SK-N-SH (cell line): ENCODE measurements around the gene MLXIP. TPM values are rescaled to one million over a fixed set of nuclear protein-coding genes. Genes with fewer than 3 reads are reported as not detected.

Experiments
- CTCF ChIA-PET: fragments of 300-600, 350-600 bp; formaldehyde crosslinking; extraction: SDS; loops from one replicate; lab custom pipeline; 2021; lab: Yijun Ruan, JAX
- POLR2A ChIA-PET: fragments of 350-600 bp; sonication (Branson Sonifier 250); formaldehyde crosslinking; extraction: SDS; loops from one replicate; lab custom pipeline; 2020; ENCODE audit warnings: antibody characterized with exemption, inconsistent platforms; lab: Yijun Ruan, JAX
- DNase-seq: peaks from one replicate; pipeline ENCODE4 v3.0.0; 2012
- H2AFZ ChIP-seq: fragments of 200-600 bp; sonication (generic); 2 replicates; pipeline ENCODE4 v1.8.1; 2016; ENCODE audit warnings: antibody characterized with exemption, mild to moderate bottlenecking, low read depth
- H3F3A ChIP-seq: fragments of 200-600 bp; sonication (generic); replicated peaks from 2 replicates; pipeline ENCODE3; 2016; ENCODE audit warnings: antibody characterized with exemption, mild to moderate bottlenecking; ENCODE audit not compliant: insufficient read depth
- H3K27ac ChIP-seq, 2 experiments: fragments of 200-500 bp in 1 of 2; fragments of 200-600 bp in 1 of 2; sonication (Bioruptor generic) in 1 of 2; sonication (generic), shearing (Covaris generic) in 1 of 2; 2 replicates each; pipeline versions ENCODE4 v1.5.1 to v1.6.1; 2014 to 2016; ENCODE audit warnings: low read depth in 2 of 2, inconsistent platforms in 1 of 2, low read length in 1 of 2, mild to moderate bottlenecking in 1 of 2, mixed read lengths in 1 of 2
- H3K27me3 ChIP-seq: fragments of 200-600 bp; sonication (generic), shearing (Covaris generic); 2 replicates; pipeline ENCODE4 v1.6.1; 2016; ENCODE audit warnings: mixed run types; ENCODE audit not compliant: insufficient read depth
- H3K36me3 ChIP-seq, 2 experiments: fragments of 200-500 bp in 1 of 2; fragments of 200-600 bp in 1 of 2; sonication (Bioruptor generic) in 1 of 2; sonication (generic) in 1 of 2; replicated peaks in 1 of 2; 2 replicates each; pipeline versions ENCODE3 to v1.5.1; 2014 to 2016; ENCODE audit warnings: low read length in 1 of 2, mild to moderate bottlenecking in 1 of 2; ENCODE audit not compliant: insufficient read depth in 2 of 2, control insufficient read depth in 1 of 2
- H3K4me1 ChIP-seq, 2 experiments: fragments of 200-500 bp in 1 of 2; fragments of 200-600 bp in 1 of 2; sonication (Bioruptor generic) in 1 of 2; sonication (generic), shearing (Covaris generic) in 1 of 2; 2 replicates each; pipeline versions ENCODE4 v1.5.1 to v1.6.1; 2014 to 2016; ENCODE audit warnings: low read depth in 1 of 2, low read length in 1 of 2, mixed run types in 1 of 2; ENCODE audit not compliant: insufficient read depth in 2 of 2, control insufficient read depth in 1 of 2
- H3K4me2 ChIP-seq: fragments of 200-600 bp; sonication (generic), shearing (Covaris generic); 2 replicates; pipeline ENCODE4 v1.6.1; 2017; ENCODE audit warnings: mixed run types
- H3K4me3 ChIP-seq, 2 experiments: fragments of 200-500 bp in 1 of 2; fragments of 200-600 bp in 1 of 2; sonication (Bioruptor generic) in 1 of 2; sonication (generic), shearing (Covaris generic) in 1 of 2; 2 replicates each; pipeline versions ENCODE4 v1.5.1 to v1.8.1; 2014 to 2016; ENCODE audit warnings: low read depth in 2 of 2, inconsistent platforms in 1 of 2, low read length in 1 of 2, mild to moderate bottlenecking in 1 of 2, mixed read lengths in 1 of 2, moderate library complexity in 1 of 2
- H3K79me2 ChIP-seq: fragments of 200-600 bp; sonication (generic); 2 replicates; pipeline ENCODE4 v1.8.1; 2017; ENCODE audit warnings: mild to moderate bottlenecking; ENCODE audit not compliant: insufficient read depth
- H3K9ac ChIP-seq: fragments of 200-600 bp; sonication (generic); 2 replicates; pipeline ENCODE4 v1.6.1; 2017; ENCODE audit warnings: mixed run types
- H3K9me2 ChIP-seq: fragments of 200-600 bp; sonication (generic); 2 replicates; pipeline ENCODE4 v1.6.1; 2017; ENCODE audit warnings: mixed run types
- H3K9me3 ChIP-seq: fragments of 200-600 bp; sonication (generic); 2 replicates; pipeline ENCODE4 v1.6.1; 2017; ENCODE audit warnings: mixed run types, mild to moderate bottlenecking, moderate library complexity
- H4K20me1 ChIP-seq: fragments of 200-600 bp; sonication (generic); 2 replicates; pipeline ENCODE4 v1.6.1; 2017; ENCODE audit warnings: mild to moderate bottlenecking, mixed run types; ENCODE audit not compliant: insufficient read depth
- CHD2 ChIP-seq: fragments of 150-350 bp; IDR thresholded peaks from 2 replicates; pipeline ENCODE4 v1.6.1; 2018; ENCODE audit warnings: low read length; ENCODE audit not compliant: partially characterized antibody
- FOSL2 ChIP-seq: IDR thresholded peaks from 2 replicates; pipeline ENCODE4 v1.4.0; 2012; ENCODE audit warnings: low read depth, mild to moderate bottlenecking, moderate library complexity, borderline replicate concordance
- GABPA ChIP-seq: IDR thresholded peaks from 2 replicates; pipeline ENCODE4 v1.4.0; 2012; ENCODE audit warnings: low read depth, mild to moderate bottlenecking
- IRF3 ChIP-seq: fragments of 150-350 bp; IDR thresholded peaks from 2 replicates; pipeline ENCODE4 v1.6.1; 2016; ENCODE audit warnings: mild to moderate bottlenecking, low read depth, low read length
- JUND ChIP-seq: IDR thresholded peaks from 2 replicates; pipeline ENCODE4 v1.4.0; 2012
- MAX ChIP-seq: IDR thresholded peaks from 2 replicates; pipeline ENCODE4 v1.4.0; 2012; ENCODE audit warnings: low read depth
- MXI1 ChIP-seq: IDR thresholded peaks from 2 replicates; pipeline ENCODE4 v1.6.1; 2012; ENCODE audit warnings: mild to moderate bottlenecking, low read depth, low read length, improper control_type of control experiment
- NFIC ChIP-seq: IDR thresholded peaks from 2 replicates; pipeline ENCODE4 v1.4.0; 2012; ENCODE audit warnings: borderline replicate concordance
- NRF1 ChIP-seq: IDR thresholded peaks from 2 replicates; pipeline ENCODE4 v1.6.1; 2012; ENCODE audit warnings: low read depth, mild to moderate bottlenecking, low read length
- RAD21 ChIP-seq: IDR thresholded peaks from 2 replicates; pipeline ENCODE4 v1.6.1; 2012; ENCODE audit warnings: mild to moderate bottlenecking, low read length
- RCOR1 ChIP-seq: fragments of 150-350 bp; IDR thresholded peaks from 2 replicates; pipeline ENCODE4 v1.6.1; 2017; ENCODE audit warnings: antibody characterized with exemption, low read length
- REST ChIP-seq: IDR thresholded peaks from 2 replicates; pipeline ENCODE4 v1.6.1; 2012; ENCODE audit warnings: mild to moderate bottlenecking, low read depth, low read length, moderate library complexity
- RFX5 ChIP-seq: IDR thresholded peaks from 2 replicates; pipeline ENCODE4 v1.6.1; 2012; ENCODE audit warnings: mild to moderate bottlenecking, improper control_type of control experiment, low read length
- RXRA ChIP-seq: IDR thresholded peaks from 2 replicates; pipeline ENCODE4 v1.4.0; 2012; ENCODE audit warnings: low read depth, mild to moderate bottlenecking, borderline replicate concordance
- SIN3A ChIP-seq: IDR thresholded peaks from 2 replicates; pipeline ENCODE4 v1.6.1; 2012; ENCODE audit warnings: low read depth, mild to moderate bottlenecking, low read length, moderate library complexity, borderline replicate concordance
- SMC3 ChIP-seq: IDR thresholded peaks from 2 replicates; pipeline ENCODE4 v1.6.1; 2012; ENCODE audit warnings: low read depth, low read length, improper control_type of control experiment
- TEAD4 ChIP-seq: IDR thresholded peaks from 2 replicates; pipeline ENCODE4 v1.4.0; 2012; ENCODE audit warnings: mild to moderate bottlenecking, borderline replicate concordance; ENCODE audit not compliant: insufficient read depth
- USF1 ChIP-seq: IDR thresholded peaks from 2 replicates; pipeline ENCODE4 v1.4.0; 2012; ENCODE audit warnings: low read depth, borderline replicate concordance
- USF2 ChIP-seq: fragments of 150-350 bp; IDR thresholded peaks from 2 replicates; pipeline ENCODE4 v1.6.1; 2017; ENCODE audit warnings: antibody characterized with exemption, low read length, low read depth, borderline replicate concordance
- YY1 ChIP-seq: IDR thresholded peaks from 2 replicates; pipeline ENCODE4 v1.4.0; 2012; ENCODE audit warnings: low read depth, mild to moderate bottlenecking
- WGBS: methylation state at CpG from one replicate; pipeline ENCODE4 v1.1.6; 2017; ENCODE audit warnings: low lambda C conversion rate; 5-methylcytosine and 5-hydroxymethylcytosine counted together
- polyA plus RNA-seq, 3 experiments: library from polyadenylated mRNA; depleted of rRNA; stranded (reverse); fragments of >200 nt; gene quantifications; 2 replicates each; pipeline ENCODE4 v1.2.3, GENCODE V29; 2012

MLXIP gene
- polyA plus RNA-seq, 1 of the 3 experiments (the other 2 are of a cell fraction): 11.0 TPM

- ChIA-PET POLR2A (no interaction called here), CTCF (interaction anchor here (0.8 to 1.2 kb wide), 2 partner anchors 22 to 114 kb away, joined by 3 read pairs; no protein-coding TSS in a partner anchor)
- no peak for DNase-seq
- Histone ChIP-seq H3K36me3 (no peaks in the 10 kb centered on the region), H3K4me1 (no peaks in the 10 kb centered on the region), H3K4me3 (no peak overlapping the region), H3K9me3 (no peaks in the 10 kb centered on the region), H3K9ac (no peak overlapping the region), H3K4me2 (no peak overlapping the region), H3F3A (no peaks in the 10 kb centered on the region), H3K9me2 (no peaks in the 10 kb centered on the region), H4K20me1 (no peaks in the 10 kb centered on the region), H3K27ac (no peak overlapping the region), H3K79me2 (no peaks in the 10 kb centered on the region), H3K27me3 (no peaks in the 10 kb centered on the region), H2AFZ (no peak overlapping the region)
- WGBS: 96% methylated on average over 3 of the region's 3 CpGs
- no peak for TF ChIP-seq NRF1
- TF ChIP-seq SIN3A: no peak
- no peak for TF ChIP-seq RFX5
- no peak for TF ChIP-seq USF2
- TF ChIP-seq CHD2: no peak
- no peak for TF ChIP-seq REST
These were observed 89.9 kb downstream of the MLXIP start for GRCh38 chr12:122168492-122168891.

- no peak overlapping the region for H2AFZ ChIP-seq
- H3K27me3 ChIP-seq: no peaks in the 10 kb centered on the region
- H4K20me1 ChIP-seq: no peaks in the 10 kb centered on the region
- WGBS: 61% methylated on average over 5 of the region's 5 CpGs
- H3K4me2 ChIP-seq: no peak overlapping the region
- no peaks in the 10 kb centered on the region for H3K4me1 ChIP-seq
- H3K4me3 ChIP-seq: no peak overlapping the region
- H3K27ac ChIP-seq: no peak overlapping the region
- CTCF ChIA-PET: no interaction called here
- DNase-seq: no peak
- no peaks in the 10 kb centered on the region for H3K9me2 ChIP-seq
- no peaks in the 10 kb centered on the region for H3K79me2 ChIP-seq
- H3K36me3 ChIP-seq: no peaks in the 10 kb centered on the region
- POLR2A ChIA-PET: no interaction called here
- no peak overlapping the region for H3K9ac ChIP-seq
- H3K9me3 ChIP-seq: no peaks in the 10 kb centered on the region
- no peaks in the 10 kb centered on the region for H3F3A ChIP-seq
- TF ChIP-seq FOSL2 (no peak), RCOR1 (no peak), MXI1 (no peak), RAD21 (no peak), RFX5 (no peak), NRF1 (no peak), SMC3 (no peak), RXRA (no peak), MAX (no peak), IRF3 (no peak), JUND (no peak), YY1 (no peak), USF2 (no peak), TEAD4 (no peak), SIN3A (no peak), NFIC (no peak), GABPA (no peak), USF1 (no peak)
These were observed 92.8 kb downstream of the MLXIP start for GRCh38 chr12:122171399-122171798.
